NK-92 treated with Interleukin-12 subunit alpha and Interleukin-12 subunit beta, amount 100 ng/mL, for 24 hours (cell line): ENCODE results near the gene BMP10.
A peak's percentile ranks its signal among the peaks of the same experiment; 100 is the strongest.

Experiments
- DNase-seq: peaks from one replicate; lab custom pipeline; 2025; lab: John Stamatoyannopoulos, UW

Gene BMP10

DNA sequence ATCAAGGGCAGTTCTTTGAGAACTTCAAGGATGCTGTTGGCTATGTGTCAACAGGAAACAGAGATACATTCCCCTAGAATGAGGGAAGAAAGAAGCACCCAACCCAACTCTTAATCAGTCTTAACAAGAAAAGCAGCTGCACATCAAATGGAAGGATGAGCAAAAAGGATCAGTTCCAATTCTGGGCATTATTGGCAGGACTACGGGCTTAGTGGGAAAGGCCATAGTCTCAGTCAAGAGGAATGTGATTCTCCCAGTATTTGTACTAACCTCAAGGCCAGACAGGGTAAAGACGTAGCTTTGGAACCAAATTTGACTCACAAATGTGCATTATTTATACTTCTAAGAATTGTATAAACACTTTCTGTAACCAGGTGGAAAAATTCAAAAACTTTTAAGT is 18.2 kb downstream of the BMP10 start:
- DNase-seq, result no peak

DNA sequence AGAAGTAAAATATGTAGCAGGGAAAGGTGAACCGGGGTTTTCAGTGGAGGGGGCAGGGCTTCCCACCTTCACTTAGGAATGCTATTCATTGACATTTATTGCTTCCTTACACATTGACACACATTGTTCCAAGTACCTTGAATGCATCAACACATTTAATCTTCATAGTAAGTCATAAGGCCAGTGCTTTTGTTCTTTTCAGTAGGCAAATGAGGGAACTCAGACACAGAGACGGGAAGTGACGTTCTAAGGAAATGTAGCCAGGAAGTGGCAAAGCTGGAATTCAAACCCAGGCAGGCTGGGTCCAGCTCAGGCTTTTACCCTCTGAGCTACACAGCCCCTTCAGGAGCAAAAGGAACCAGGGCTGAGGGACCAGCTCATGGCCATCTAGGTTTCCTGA is 20.7 kb downstream of the BMP10 start:
- DNase-seq, result no peak

DNA sequence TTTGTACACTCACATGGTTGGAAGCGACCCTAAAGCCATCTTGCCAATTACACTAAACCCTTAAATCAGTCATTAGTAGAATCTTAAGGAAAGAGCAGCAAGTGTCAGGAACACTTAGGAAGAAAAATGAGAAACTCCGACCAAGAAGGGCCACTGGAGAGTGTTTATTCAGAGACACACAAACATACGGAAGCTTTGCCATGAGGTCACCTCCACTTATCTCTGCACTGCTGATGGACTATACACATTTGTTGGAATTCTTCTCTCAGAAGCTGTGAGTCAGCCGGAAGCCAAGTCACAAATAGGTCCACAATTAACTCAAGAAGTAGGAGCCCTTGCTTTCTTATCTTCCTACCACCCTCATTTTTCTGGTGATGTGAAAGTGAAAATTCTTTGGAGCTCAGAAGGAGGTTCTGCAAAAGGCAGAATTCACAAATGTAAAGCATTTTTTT is 21.6 kb downstream of the BMP10 start:
- no peak for DNase-seq

DNA sequence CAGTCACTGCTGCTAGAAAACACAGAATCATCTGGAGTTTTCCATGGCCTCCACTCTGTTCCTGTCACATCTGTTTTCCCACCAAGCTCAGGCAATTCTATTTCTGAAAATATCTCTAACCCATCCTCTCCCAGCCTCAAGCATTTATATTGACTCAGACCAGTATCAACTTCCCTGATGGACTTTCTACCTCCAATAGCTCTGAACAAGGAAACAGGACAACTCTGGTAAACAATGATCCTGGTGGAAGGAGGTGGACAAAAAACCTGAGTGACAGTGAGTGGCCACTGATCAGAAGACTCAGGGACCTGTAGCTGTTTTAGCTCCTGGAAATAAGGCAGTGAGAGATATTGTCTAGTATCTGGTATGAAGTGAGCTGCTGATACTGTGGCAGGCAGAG is 23.4 kb downstream of the BMP10 start:
- no peak for DNase-seq

DNA sequence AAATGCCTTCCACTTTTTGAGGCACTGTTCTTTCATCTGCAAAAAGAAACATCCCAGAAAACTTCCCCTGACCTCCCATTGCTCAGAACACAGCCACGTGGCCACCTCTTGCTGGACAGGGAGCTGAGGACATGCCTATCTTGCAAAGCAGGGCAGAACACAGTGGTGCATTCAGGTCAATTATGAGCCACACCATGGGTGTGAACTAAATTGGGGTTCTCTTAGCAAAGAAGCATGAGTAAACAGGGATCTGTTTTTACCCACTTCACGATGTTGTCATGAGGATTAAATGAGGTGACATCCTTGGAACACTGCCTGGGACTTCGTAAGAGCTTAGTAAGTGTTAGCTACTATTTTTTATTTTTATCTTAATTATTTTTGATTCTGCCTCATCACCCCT is 25.1 kb downstream of the BMP10 start:
- DNase-seq, result no peak

DNA sequence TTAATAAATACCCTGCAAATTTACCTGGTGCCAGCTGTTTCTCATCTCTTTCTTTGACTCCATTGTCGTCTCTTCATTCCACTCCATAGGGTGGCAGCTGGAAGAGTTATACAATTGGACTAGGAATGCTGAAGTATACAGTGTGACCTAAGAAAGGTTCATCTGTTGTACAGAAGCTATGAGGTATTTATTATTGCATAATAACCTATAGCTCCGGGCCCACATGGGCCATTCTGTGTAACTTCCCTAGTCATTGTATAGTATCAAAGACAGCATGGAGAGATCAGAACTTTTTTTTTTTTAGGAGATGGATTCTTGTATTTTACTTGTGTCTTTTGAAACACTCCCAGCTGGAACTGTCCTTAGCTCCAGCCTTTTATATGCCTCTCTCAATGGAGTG is 26.2 kb downstream of the BMP10 start:
- DNase-seq, result no peak

DNA sequence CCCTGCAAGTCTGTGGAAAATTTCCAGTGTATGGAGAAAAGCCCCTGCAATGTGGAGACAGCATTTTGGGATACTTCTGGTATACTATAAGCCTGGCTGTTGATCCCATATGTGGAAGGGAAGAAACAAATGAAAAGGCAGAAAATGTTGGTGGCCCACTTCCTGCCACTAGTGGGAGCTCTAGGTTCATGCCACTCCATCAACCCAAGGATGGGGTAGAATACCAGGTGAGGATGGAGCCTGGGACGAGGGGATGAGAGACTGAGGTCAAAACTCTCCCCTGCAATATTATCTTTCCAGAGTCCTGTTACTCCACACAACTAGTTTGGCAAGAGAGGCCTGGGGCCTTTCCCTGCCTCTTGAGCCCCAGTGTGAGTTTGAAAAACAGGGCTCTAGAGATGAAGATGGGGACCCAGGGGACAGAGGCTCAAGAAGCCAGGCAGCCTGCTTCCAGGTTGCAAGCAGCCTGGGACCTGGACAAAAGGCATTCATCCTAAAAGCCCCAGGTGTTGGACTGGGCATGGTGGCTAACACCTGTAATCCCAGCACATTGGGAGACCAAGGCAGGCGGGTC is 31.9 kb downstream of the BMP10 start:
- DNase-seq, result no peak

DNA sequence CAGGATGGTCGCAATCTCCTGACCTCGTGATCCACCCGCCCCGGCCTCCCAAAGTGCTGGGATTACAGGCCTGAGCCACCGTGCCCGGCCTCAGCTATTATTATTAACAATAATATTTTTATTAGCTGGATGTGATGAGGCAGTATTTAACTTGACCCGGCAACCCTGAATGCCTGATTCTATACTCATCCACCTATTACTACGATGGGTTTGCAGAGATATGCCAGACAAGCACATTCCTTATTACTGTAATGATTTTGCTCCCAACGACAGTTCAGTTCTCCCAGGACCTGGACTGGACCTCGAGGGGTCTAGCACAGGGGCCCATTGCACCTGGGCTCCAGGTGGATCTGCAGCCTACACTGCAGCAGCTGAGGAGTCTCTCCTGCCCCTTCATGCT is 32.6 kb downstream of the BMP10 start:
- DNase-seq, result no peak

DNA sequence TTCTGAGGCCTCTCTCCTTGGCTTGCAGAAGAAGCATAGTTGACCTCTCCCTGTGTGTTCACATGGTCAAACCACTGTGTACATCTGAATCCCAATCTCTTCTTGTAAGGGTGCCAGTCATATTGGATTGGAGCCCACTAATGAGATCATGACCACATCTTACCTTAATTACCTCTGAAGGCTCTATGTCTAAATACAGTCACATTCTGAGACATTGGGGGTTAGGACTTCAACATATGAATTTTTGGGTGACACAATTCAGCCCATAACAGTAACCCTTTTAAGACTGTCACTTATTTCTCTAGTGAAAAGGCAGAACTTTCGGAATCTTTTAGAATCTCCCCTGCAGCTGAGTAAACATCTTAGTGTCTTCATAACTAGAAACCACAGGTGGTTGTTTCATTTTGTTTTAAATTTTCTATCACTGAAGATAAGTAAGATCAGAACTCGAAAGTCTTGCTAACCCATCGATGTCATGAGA is 33.3 kb downstream of the BMP10 start:
- no peak for DNase-seq

DNA sequence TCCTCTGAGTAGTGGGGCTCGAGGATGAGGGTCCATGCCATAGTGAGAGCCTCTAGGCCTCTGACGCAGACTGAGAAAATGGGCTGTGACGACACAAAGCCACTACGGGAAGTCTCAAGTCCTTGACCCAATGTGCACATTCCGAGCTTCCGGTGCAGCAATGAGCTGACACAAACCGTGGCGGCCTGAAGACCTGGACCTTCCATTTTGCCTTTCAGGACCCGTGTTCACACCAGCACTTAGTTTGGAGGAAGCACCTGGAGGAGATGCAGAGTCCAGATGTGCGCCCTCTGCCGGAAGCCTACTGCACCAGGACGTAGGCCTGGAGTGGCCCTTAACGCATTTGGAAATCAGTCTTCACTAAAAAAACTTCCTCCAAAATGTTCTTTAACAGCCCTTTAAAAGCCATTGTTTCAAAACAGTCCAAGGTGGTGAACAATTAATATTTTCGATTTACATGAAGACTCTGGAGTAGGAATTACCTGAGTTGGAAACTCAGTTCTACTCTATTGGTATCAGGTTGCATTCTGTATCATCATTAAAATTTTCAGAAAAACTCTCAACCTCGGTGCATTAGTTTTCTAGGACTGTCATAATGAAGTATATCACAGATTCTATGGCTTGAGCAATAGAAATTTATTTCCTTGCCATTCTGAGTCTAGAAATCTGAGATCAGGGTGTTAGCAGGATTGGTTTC is 33.9 kb downstream of the BMP10 start:
- DNase-seq, result peak; percentile 17

DNA sequence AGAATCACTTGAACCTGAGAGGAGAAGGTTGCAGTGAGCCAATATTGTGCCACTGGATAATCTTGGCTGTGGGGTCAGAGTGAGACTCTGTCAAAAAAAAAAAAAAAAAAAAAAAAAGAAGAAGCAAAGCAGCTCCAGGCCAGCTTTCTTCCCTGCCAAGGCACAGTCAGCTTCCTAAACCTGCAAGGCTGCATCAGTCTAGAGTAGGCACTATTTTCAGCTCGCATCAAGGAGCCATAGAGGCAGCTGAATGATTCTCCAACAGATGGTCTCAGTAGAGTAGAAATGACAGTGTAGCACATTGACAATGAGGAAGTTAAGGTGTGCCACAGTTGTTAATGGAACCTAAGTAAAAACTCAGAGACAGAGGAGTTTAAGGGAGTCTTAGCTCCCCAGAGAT is 35.6 kb downstream of the BMP10 start:
- DNase-seq, result no peak

DNA sequence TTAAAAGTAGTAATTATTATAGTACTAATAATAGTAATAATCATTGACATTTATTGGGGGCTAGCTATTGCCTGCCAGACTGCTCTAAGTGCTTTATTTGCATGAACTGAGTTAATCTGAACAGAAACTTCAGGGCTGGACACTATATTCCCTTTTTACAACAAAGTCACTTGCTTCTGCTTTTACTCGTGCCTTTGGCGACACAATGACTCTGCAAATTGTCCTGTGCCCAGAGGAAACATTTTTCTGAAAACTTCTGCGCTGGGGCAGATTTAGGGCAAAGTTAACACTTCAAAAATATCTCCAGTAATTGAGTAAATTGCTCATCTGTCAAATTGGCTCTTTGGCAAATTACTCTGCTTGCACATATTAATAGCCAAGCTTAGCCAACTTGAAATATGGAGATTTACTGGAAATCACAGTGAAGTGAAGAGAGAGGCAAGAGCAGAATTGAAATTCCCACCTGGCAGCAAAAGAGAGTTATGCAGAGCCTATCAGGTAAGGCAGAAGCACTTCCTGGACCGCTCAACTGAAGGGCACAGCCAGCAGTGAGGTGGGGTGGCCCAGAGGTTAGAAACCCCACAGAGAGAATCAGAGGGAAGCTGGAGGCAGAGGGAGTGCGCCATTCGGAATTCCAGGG is 36.3 kb downstream of the BMP10 start:
- DNase-seq, result no peak

DNA sequence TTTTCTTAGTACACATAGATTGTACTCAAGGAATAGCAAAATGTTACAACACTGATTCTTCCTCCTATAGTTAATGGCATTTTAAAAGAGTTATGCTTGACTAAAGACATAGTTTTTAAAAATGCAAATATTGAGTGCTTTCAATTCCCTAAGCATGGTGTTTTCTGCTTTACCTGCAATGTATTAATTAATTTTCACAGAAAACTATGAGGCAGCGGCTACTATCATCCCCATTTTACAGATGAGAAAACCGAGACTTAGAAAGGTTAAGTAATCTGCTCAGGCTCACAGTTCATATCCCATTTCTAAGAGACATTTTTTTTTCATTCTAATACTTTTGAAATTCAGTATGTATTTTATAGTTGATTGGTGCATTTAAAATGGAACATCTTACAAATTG is 38.0 kb downstream of the BMP10 start:
- no peak for DNase-seq

DNA sequence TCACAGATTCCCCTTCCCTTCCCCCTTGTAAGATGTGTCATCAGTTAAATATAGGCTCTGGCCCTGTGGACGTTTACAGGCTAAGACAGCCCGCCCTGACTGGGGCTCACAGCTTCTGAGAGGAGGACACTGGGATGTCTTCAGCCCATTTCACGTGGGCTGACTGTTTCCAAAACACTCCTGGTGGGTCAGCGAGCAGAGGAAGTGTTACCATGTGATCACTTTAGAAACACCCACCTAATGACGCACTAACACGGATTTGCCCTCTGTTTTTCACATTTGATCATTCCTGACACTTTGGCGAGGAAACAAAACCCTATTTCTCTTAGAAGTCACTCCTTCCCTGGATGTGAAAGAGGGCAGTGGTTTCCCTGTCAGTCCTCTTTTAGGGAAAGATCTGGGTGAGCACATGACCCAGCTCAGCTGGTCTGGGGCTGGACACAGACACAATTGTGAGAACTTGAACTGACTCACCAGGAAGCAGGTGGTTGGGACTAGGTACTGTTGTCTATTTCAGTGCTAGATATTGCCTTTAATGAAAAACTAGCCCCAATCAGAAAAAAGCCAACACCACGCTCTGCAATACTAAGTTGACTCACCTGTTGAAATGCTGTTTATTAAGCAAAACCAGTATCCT is 38.8 kb downstream of the BMP10 start:
- DNase-seq, result peak; percentile 42

DNA sequence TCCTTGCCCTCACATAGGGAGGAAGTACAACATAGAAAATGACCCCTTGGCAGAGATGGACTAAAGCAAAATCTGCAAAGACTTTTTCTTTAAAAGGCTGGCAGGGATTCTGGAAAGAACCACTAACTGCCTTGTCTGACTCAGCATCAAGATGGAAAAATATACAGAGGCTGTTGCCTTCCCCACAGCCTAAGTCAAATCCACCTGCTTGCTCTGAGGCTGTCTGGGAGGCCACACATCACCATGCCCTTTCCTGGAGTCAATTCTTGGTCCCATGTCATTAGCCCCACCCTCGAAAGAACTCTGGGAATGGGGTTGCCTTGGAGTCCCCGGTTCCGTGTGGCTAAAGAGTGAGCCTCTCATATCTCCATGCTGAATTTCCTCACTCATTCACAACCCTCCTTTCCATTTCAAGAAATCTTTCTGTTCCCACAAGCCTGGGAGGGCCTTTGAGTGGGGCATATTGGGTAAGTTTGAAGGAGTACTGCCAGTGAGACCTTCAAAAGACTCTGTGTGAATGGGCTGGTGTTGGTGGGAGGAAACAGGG is 39.4 kb downstream of the BMP10 start:
- DNase-seq, result no peak

DNA sequence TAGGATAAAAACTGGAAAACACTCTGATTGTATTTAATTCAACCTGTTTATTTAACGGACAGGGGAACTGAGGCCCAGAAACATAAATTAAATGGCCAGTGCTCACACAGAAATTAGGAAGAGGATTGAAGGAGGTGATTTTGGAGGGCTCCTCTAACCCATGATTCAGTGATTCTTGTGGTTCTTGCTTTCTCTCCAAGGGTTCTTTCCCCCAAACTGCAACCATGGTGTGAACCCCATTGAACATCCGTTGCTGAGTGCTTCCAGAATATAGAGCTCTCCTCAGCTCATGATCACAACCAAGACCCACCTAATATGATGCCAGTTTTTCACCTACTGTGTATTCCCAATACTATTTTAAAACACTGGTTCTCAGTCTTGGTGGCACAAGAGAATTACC is 41.4 kb downstream of the BMP10 start:
- no peak for DNase-seq

DNA sequence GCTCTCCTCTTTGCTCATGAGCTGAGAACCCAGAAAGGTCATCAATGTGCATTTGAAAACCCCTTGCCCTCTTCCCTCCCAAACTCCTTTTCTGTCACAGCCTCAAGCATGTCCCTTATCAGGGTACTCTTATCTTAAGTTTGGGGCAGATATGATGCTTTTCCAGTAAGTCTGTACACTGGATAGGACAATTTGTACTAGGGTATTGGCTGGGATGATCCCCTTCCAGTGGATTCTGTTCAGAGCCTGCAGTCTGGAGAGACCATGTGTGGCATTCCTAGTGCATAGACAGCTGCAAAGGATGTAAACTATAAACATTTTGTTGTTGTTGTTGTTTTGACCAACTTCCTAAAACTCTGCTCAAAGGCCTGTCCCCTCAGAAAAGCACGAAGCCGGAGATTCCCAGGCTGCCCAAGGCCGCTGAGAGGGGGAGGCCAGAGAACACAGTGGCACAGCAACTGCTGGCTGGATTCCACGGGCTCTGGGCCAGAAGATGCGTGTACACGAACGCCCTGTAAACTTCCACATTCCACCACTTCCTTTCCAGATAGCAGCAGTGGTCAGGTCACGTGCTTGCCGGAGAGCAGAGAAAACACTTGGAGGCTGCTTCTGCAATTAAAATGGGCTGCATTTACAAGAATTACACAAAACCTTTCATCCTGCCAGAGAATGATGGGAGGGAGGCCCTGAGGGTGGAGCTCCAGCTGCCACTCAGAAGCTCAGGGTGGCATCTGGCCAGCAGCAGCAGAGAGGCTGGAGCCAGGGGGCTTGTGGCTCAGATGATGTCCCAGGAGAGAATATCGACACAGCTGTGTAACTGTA is 42.1 kb downstream of the BMP10 start:
- no peak for DNase-seq

DNA sequence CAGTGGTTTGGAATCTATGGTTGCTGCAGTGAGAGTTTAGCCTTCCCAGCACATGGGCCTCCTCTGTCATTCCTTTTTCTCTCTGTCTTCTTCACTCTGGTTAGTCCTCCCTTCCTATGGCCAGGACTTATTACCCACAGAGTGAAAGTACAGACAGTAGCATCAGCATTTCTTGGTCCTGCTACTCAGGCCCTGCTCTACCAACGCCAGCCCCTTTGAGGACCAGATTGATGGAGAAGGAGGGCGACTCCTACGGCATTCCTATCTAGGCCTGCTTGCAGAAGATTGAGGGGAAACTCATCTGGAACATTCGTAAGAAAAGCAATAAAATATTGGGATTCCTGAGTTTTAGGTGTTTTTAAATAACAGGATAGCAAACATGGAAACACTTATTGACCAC is 43.5 kb downstream of the BMP10 start:
- DNase-seq, result no peak

DNA sequence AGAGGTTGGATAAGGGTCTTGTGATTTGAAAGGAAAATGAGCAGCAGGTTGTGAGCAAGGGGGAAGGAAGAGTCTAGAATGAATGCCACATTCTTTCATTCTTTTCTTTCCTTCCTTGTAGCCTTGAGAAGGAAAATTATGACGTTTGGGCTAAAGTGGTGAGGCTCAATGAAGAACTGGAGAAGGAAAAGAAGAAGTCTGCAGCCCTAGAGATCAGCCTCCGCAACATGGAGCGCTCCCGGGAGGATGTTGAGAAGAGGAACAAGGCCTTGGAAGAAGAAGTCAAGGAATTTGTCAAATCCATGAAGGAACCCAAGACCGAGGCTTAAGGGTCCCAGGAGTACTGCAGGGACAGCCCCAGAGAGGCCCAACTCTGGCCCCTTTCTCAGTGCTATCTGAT is 45.3 kb downstream of the BMP10 start:
- no peak for DNase-seq

DNA sequence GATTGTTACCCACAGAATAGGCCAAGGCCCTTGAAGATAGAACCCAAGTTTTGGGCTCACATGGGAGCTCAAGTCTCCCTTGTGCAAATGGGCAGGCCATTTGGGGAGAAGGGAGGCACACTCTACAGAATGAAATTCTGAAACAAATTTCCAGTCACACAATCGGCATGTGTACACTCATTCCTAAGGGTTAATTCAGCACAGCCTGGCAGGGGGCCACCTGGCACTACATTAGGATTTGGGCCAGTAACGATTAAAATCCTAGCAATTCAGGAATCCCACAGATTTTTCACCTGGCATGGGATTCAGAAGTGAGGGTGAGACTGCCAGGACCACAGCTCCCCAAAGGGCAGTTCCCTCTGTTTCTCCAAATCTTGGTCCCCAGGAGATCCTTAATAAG is 46.4 kb downstream of the BMP10 start:
- DNase-seq, result no peak

DNA sequence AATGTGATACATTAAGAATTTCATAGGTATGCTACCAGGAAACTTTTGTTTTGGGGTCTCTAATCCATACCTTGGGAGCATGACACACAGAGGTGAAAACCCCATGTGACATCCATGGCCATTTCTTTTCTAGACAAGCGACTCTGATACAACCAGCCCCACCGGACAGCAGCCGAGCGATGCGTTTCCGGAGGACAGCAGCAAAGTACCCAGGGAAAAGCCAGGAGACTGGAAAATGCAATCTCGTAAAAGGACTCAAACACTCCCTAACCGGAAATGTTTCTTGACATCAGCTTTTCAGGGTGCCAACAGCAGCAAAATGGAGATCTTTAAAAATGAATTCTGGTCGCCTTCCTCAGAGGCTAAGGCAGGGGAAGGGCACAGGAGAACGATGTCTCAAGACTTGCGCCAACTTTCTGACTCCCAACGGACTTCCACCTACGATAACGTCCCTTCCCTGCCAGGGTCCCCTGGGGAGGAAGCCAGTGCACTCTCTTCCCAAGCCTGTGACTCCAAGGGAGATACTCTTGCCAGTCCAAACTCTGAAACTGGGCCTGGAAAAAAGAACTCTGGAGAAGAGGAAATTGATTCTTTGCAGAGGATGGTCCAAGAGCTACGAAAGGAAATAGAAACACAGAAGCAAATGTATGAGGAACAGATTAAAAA is 48.9 kb downstream of the BMP10 start:
- no peak for DNase-seq
